HepG2 (cell line): ENCODE results near the gene CYB5A. TPM values are rescaled to one million over a fixed set of nuclear protein-coding genes. Genes with fewer than 3 reads are reported as not detected.
A peak's percentile ranks its signal among the peaks of the same experiment; 100 is the strongest.

Source experiments
- KDM4B ChIP-seq: sonication (generic); formaldehyde crosslinking; IDR thresholded peaks from 2 replicates; pipeline ENCODE4 v1.4.0; 2020; ENCODE audit warnings: missing genetic modification reagents
- NFE2L1 ChIP-seq: sonication (generic); formaldehyde crosslinking; IDR thresholded peaks from 2 replicates; pipeline ENCODE4 v1.4.0; 2020; ENCODE audit warnings: missing genetic modification reagents, mild to moderate bottlenecking, borderline replicate concordance
- SCMH1 ChIP-seq: sonication (generic); formaldehyde crosslinking; IDR thresholded peaks from 2 replicates; pipeline ENCODE4 v1.9.0; 2021; ENCODE audit warnings: missing genetic modification reagents, mild to moderate bottlenecking, borderline replicate concordance
- SMARCE1 ChIP-seq: fragments of 450-650 bp; IDR thresholded peaks from 2 replicates; pipeline ENCODE4 v1.6.1; 2017; ENCODE audit warnings: borderline replicate concordance
- SOX6 ChIP-seq, 2 experiments: fragments of 450-650 bp in 1 of 2; sonication (generic) in 1 of 2; formaldehyde crosslinking in 1 of 2; IDR thresholded peaks; 2 replicates each; pipeline versions ENCODE4 v1.4.0 to v1.6.1; 2017 to 2020; ENCODE audit warnings: antibody characterized with exemption in 1 of 2, mild to moderate bottlenecking in 1 of 2, missing genetic modification reagents in 1 of 2
- TBX2 ChIP-seq: sonication (generic); formaldehyde crosslinking; IDR thresholded peaks from 2 replicates; pipeline ENCODE4 v1.5.0; 2020; ENCODE audit warnings: missing genetic modification reagents, mild to moderate bottlenecking, borderline replicate concordance
- ZNF124 ChIP-seq: sonication (generic); formaldehyde crosslinking; IDR thresholded peaks from 2 replicates; pipeline ENCODE4 v1.4.0; 2020; ENCODE audit warnings: missing genetic modification reagents
- ZNF20 ChIP-seq: sonication (generic); formaldehyde crosslinking; IDR thresholded peaks from 2 replicates; pipeline ENCODE4 v1.4.0; 2020; ENCODE audit warnings: mild to moderate bottlenecking, moderate library complexity, missing genetic modification reagents
- ZNF550 ChIP-seq: sonication (generic); formaldehyde crosslinking; IDR thresholded peaks from 2 replicates; pipeline ENCODE4 v1.4.0; 2020; ENCODE audit warnings: mild to moderate bottlenecking, missing genetic modification reagents, borderline replicate concordance
- ZNF703 ChIP-seq: sonication (generic); formaldehyde crosslinking; IDR thresholded peaks from 2 replicates; pipeline ENCODE4 v1.5.1; 2020; ENCODE audit warnings: missing genetic modification reagents, mild to moderate bottlenecking, moderate library complexity, borderline replicate concordance
- ZNF761 ChIP-seq: sonication (generic); formaldehyde crosslinking; conservative IDR thresholded peaks from 2 replicates; pipeline ENCODE4 v1.4.0; 2020; ENCODE audit warnings: mild to moderate bottlenecking, missing genetic modification reagents
- ZSCAN31 ChIP-seq: sonication (generic); formaldehyde crosslinking; IDR thresholded peaks from 2 replicates; pipeline ENCODE4 v1.5.0; 2020; ENCODE audit warnings: low read depth, mild to moderate bottlenecking, missing genetic modification reagents
- polyA plus RNA-seq, 8 experiments: library from polyadenylated mRNA; depleted of rRNA in 3 of 8; stranded (reverse) in 7 of 8; unstranded in 1 of 8; fragments of >200 nt; fragmentation: Illumina TruSeq in 4 of 8; extraction: Trizol in 4 of 8; gene quantifications; 2 replicates each; pipeline versions ENCODE4 v1.2.1 to v1.2.3, GENCODE V29; 2011 to 2016; ENCODE audit warnings: low read depth in 4 of 8, missing spikeins in 1 of 8, mixed read lengths in 1 of 8; ENCODE audit not compliant: insufficient read depth in 1 of 8
- total RNA-seq, 5 experiments: library from RNA; depleted of rRNA; stranded (reverse); fragments of >200 nt; fragmentation: Illumina TruSeq; extraction: Trizol; gene quantifications; 2 replicates each; pipeline ENCODE4 v1.2.3, GENCODE V29; 2016; ENCODE audit warnings: low read depth in 1 of 5
- TF ChIP-seq, protein P1 (sequence below): sonication (generic); formaldehyde crosslinking; IDR thresholded peaks from 2 replicates; pipeline ENCODE4 v1.4.0; 2020; ENCODE audit warnings: missing genetic modification reagents
- TF ChIP-seq, protein P2 (sequence below): IDR thresholded peaks from 2 replicates; pipeline ENCODE4 v1.6.1; 2016; ENCODE audit warnings: low read depth, control low read depth
- TF ChIP-seq, protein P3 (sequence below): sonication (generic); formaldehyde crosslinking; IDR thresholded peaks from 2 replicates; pipeline ENCODE4 v1.5.1; 2020; ENCODE audit warnings: mild to moderate bottlenecking, missing genetic modification reagents, borderline replicate concordance
- TF ChIP-seq, protein P4 (sequence below): sonication (generic); formaldehyde crosslinking; IDR thresholded peaks from 2 replicates; pipeline ENCODE4 v1.4.0; 2020; ENCODE audit warnings: missing genetic modification reagents

Gene CYB5A
- total and polyA plus RNA-seq, 2 of the 13 experiments (the other 11 are each of a cell fraction or from before 2014, with no cell fraction given) = 215 to 356 TPM

DNA sequence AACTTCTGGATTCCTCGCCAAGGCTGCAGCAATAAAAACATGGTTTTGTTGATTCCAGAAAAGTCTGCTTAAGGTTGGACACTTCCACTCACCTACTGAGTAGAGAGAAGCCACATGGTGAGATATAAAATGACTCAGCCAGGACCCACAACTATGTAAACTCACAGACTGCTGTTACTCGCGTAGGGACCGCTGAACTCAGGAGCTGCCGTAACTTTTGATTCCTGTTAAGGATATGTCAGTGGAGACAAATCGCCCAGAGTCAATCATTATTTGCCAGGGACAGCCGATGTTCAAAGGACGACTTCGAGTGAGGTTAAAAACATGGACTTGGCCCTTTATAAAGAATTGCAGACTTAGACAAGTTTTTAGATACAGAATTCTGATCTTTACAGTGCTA lies 25.6 kb downstream of the CYB5A start (continued):
- no peak for TF ChIP-seq ZSCAN31 (CRISPR knock-in tag)
- TF ChIP-seq, protein P1, sequence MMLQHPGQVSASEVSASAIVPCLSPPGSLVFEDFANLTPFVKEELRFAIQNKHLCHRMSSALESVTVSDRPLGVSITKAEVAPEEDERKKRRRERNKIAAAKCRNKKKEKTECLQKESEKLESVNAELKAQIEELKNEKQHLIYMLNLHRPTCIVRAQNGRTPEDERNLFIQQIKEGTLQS = no peak
- TF ChIP-seq ZNF703 (CRISPR knock-in tag) = no peak
- TF ChIP-seq, protein P2, sequence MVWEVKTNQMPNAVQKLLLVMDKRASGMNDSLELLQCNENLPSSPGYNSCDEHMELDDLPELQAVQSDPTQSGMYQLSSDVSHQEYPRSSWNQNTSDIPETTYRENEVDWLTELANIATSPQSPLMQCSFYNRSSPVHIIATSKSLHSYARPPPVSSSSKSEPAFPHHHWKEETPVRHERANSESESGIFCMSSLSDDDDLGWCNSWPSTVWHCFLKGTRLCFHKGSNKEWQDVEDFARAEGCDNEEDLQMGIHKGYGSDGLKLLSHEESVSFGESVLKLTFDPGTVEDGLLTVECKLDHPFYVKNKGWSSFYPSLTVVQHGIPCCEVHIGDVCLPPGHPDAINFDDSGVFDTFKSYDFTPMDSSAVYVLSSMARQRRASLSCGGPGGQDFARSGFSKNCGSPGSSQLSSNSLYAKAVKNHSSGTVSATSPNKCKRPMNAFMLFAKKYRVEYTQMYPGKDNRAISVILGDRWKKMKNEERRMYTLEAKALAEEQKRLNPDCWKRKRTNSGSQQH (CRISPR knock-in tag) = no peak
- TF ChIP-seq, protein P3, sequence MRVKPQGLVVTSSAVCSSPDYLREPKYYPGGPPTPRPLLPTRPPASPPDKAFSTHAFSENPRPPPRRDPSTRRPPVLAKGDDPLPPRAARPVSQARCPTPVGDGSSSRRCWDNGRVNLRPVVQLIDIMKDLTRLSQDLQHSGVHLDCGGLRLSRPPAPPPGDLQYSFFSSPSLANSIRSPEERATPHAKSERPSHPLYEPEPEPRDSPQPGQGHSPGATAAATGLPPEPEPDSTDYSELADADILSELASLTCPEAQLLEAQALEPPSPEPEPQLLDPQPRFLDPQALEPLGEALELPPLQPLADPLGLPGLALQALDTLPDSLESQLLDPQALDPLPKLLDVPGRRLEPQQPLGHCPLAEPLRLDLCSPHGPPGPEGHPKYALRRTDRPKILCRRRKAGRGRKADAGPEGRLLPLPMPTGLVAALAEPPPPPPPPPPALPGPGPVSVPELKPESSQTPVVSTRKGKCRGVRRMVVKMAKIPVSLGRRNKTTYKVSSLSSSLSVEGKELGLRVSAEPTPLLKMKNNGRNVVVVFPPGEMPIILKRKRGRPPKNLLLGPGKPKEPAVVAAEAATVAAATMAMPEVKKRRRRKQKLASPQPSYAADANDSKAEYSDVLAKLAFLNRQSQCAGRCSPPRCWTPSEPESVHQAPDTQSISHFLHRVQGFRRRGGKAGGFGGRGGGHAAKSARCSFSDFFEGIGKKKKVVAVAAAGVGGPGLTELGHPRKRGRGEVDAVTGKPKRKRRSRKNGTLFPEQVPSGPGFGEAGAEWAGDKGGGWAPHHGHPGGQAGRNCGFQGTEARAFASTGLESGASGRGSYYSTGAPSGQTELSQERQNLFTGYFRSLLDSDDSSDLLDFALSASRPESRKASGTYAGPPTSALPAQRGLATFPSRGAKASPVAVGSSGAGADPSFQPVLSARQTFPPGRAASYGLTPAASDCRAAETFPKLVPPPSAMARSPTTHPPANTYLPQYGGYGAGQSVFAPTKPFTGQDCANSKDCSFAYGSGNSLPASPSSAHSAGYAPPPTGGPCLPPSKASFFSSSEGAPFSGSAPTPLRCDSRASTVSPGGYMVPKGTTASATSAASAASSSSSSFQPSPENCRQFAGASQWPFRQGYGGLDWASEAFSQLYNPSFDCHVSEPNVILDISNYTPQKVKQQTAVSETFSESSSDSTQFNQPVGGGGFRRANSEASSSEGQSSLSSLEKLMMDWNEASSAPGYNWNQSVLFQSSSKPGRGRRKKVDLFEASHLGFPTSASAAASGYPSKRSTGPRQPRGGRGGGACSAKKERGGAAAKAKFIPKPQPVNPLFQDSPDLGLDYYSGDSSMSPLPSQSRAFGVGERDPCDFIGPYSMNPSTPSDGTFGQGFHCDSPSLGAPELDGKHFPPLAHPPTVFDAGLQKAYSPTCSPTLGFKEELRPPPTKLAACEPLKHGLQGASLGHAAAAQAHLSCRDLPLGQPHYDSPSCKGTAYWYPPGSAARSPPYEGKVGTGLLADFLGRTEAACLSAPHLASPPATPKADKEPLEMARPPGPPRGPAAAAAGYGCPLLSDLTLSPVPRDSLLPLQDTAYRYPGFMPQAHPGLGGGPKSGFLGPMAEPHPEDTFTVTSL (CRISPR knock-in tag) = peak; percentile 38; the same call in 1 of the 2 replicates
- no peak for TF ChIP-seq NFE2L1 (CRISPR knock-in tag)
- TF ChIP-seq TBX2 (CRISPR knock-in tag) = no peak
- TF ChIP-seq ZNF550 = no peak
- TF ChIP-seq SOX6 (IDR thresholded peaks at IDR 0.05) = no peak
- TF ChIP-seq SOX6 (CRISPR knock-in tag; IDR thresholded peaks at IDR 0.05) = no peak
- no peak for TF ChIP-seq SMARCE1
- TF ChIP-seq, protein P4, sequence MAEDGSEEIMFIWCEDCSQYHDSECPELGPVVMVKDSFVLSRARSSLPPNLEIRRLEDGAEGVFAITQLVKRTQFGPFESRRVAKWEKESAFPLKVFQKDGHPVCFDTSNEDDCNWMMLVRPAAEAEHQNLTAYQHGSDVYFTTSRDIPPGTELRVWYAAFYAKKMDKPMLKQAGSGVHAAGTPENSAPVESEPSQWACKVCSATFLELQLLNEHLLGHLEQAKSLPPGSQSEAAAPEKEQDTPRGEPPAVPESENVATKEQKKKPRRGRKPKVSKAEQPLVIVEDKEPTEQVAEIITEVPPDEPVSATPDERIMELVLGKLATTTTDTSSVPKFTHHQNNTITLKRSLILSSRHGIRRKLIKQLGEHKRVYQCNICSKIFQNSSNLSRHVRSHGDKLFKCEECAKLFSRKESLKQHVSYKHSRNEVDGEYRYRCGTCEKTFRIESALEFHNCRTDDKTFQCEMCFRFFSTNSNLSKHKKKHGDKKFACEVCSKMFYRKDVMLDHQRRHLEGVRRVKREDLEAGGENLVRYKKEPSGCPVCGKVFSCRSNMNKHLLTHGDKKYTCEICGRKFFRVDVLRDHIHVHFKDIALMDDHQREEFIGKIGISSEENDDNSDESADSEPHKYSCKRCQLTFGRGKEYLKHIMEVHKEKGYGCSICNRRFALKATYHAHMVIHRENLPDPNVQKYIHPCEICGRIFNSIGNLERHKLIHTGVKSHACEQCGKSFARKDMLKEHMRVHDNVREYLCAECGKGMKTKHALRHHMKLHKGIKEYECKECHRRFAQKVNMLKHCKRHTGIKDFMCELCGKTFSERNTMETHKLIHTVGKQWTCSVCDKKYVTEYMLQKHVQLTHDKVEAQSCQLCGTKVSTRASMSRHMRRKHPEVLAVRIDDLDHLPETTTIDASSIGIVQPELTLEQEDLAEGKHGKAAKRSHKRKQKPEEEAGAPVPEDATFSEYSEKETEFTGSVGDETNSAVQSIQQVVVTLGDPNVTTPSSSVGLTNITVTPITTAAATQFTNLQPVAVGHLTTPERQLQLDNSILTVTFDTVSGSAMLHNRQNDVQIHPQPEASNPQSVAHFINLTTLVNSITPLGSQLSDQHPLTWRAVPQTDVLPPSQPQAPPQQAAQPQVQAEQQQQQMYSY (CRISPR knock-in tag) = no peak
- TF ChIP-seq ZNF124 (CRISPR knock-in tag) = peak; percentile 36
- TF ChIP-seq ZNF20 (CRISPR knock-in tag) = no peak
- TF ChIP-seq SCMH1 = no peak
- TF ChIP-seq ZNF761 = no peak
- no peak for TF ChIP-seq KDM4B (CRISPR knock-in tag)
